Measurements from ENCODE around the gene FOXJ3.

GRCh38 chr1:42127767-42128166, 207.3 kb downstream of the FOXJ3 start:
- TF ChIP-seq CTCF (IDR thresholded peaks at IDR 0.05) (no peak), POLR2A (IDR thresholded peaks at IDR 0.05) (no peak)

All from uterus (tissue), 2 donors.